GM21515 (cell line): ENCODE measurements around the gene SFMBT1.
A peak's percentile ranks its signal among the peaks of the same experiment; 100 is the strongest.

Source experiments
- ATAC-seq: cut with Tn5 transposase; IDR thresholded peaks from one replicate; pipeline ENCODE4 v1.9.1; 2021; ENCODE audit not compliant: unreplicated experiment

The SFMBT1 gene, protein sequence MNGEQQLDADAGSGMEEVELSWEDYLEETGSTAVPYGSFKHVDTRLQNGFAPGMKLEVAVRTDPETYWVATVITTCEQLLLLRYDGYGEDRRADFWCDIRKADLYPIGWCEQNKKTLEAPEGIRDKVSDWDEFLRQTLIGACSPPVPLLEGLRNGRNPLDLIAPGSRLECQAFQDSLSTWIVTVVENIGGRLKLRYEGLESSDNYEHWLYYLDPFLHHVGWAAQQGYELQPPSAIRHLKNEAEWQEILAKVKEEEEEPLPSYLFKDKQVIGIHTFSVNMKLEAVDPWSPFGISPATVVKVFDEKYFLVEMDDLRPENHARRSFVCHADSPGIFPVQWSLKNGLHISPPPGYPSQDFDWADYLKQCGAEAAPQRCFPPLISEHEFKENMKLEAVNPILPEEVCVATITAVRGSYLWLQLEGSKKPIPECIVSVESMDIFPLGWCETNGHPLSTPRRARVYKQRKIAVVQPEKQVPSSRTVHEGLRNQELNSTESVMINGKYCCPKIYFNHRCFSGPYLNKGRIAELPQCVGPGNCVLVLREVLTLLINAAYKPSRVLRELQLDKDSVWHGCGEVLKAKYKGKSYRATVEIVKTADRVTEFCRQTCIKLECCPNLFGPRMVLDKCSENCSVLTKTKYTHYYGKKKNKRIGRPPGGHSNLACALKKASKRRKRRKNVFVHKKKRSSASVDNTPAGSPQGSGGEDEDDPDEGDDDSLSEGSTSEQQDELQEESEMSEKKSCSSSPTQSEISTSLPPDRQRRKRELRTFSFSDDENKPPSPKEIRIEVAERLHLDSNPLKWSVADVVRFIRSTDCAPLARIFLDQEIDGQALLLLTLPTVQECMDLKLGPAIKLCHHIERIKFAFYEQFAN

DNA sequence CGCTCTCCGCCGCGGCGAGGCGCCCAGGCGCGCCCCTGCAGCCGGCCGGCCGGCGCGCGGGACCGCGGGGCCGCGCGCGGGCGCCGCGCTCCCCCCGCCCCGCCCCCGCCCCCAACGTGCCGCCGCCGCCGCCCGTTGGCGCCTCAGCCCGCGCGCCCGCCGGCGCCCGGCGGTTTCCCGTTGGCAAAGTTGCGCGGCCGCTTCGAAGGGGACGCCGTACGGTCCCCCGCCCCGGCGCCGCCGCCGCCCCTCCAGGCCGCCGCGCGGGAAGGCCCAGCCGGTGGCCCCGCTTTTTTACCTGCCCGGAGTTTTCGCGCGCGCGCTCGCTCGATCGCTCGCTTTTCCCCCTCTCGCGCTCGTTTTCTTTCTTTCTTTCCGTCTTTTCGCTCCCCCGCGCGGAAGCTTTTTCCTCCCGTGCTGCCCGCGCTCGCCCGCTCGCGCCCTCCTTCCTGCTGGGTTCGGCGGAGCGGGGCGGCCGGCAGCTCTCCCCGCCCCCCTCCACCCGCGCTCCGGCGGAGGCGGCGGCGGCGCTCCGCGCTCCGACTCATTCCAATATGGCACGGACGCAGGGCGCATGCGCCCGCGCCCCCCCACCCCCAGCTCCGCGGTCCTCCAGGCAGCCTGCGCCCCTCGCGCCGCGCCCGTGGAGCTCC, at the start of gene SFMBT1:
SFMBT1 (minus strand) TSS at position 556 of the 653 bp plus-strand sequence. CDS start 76,945 bp downstream, outside the sequence.
- peak; percentile 37 for ATAC-seq

DNA sequence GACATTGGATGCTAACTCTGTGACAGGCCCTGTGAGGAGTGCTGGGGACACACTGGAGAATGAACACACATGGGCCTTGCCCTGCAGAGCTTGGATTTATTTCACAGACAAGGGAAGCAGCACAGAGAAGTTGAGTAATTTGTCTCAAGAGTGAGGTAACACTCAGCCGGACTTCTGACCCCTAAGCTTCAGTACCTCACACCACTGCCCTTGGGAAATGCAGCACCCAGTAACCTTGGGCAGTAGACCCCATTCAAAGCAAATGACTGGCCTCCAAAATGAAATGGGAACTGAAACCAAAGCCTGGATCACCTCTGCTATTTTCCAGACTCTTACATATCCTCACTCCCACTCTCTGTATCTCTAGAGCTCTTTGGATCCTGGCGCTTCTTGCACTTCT, 47.1 kb upstream of the SFMBT1 start:
- ATAC-seq: no peak

DNA sequence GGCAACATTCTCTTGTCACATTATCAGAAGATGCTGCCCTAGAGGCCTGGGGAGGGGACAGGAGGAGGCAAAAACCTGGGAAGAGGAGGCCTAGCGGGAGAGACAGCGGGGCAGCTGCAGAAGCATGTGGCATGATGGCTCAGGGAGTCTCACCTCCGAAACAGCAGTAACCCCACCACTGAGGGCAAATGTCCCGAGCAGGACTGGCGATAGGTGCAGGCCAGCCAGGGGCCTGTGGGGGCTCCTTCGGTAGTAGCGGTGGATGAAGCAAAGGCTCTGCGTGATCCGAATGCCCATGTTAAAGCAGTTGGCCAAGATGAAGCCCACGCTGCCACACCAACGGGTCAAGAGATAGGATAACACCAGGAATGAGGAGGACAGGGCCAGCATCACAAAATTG, 46.3 kb upstream of the SFMBT1 start:
- ATAC-seq: no peak

DNA sequence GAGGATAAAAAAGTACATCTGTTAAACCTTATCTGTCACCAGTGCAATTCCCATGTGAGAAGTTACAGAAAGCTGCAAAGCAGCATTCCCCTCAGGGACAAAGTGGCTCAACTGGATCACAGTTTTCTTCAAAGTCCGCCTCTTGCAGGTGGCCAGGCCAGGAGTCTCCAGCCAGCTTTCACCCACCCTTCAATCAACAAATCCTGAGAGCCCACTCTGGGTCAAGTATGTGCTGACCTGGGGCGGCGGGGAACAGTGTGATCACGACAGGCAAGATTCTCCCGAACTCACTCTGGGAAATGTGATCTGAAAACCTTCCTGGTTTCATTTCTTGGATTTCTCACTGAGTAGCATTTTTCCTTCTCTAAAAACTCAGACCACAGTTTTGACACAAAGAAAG, 45.1 kb upstream of the SFMBT1 start:
- no peak for ATAC-seq

DNA sequence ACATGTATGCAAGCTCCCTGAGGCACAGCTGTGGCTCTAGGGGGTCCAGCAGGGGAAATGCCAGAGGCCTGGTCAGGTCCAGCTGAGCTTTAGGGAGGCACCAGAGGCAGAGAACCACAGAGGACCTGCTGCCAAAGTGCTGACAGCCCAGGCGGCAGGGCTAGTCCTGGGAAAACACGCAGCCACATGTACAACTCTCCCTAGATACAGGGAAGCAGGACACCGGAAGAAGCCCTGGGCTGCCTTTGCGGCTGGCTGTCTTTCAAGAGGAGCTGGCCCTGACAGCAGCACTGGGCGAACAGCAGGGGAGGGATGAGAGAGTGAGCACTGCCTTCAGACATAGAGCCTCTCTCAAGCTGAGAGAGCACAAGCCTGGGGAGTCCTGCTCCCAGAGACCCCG, 43.6 kb upstream of the SFMBT1 start:
- no peak for ATAC-seq

DNA sequence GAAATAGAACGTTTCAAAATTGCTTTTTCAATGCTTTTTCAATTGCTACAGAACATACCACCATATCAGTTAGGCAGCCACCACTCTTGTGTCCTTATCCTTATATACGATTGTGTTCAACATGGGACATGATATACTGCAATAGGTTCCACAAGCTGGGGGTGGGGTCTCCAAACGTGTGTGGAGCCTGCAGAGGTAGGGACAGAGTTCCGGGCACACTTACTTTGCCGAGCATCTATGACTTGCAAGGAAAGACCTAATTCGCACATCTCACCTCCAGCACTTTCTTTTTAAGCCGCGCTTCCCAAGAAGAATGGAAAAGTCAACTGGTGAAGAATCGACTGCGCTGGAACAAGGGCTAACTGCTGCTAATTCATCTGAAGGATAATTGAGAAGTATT, 39.6 kb upstream of the SFMBT1 start:
- ATAC-seq: no peak

DNA sequence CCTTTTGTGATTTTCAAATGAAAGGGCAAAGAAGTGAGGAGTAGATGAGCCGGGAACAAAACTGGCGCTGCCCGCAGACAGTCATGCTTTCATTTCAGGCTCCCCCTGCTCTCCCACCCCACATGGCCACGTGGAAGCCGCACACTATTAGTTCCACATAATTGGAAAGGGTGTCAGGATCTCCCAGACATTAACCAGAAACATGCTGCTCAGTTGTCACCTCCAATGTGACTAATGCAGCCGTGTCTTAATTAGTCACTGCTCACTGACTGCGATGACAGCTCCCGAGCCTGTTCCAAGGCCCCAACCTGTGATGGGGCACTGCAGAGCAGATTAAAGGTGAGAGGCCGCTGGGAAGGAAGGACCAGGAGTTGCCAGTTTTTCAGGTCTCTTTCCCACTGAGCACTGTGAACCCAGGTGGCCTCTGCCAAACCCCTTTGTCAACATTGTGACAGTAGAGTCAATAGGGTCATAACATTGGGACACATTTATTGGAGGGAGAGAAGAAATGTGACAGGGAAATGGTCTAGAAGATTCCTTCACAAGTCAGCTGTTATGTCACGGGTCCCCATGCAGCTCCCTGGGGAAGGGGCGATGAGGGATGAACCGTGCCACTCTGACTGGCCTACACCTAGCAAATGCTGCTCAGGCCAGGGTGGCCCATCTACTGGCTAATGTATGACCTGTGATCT, 38.6 kb upstream of the SFMBT1 start:
- ATAC-seq: no peak

DNA sequence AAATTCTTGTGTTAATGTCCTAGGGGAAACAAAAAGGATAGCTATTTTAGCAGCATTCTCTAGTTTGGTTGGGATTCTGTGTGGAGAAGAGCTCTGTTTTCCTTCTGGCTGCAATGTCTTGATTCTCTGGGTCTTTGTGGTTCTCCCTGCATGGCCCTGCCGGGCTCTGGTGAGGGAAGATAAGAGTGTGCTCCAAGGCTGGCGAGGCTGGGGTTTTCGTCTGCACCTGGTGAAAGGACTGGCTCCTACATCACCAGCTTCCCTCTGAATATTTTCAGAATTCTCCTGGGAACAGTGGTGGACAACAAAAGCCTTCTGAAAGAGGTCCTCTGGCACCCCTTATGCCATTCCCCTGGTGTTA, 38.1 kb upstream of the SFMBT1 start:
- ATAC-seq: no peak

DNA sequence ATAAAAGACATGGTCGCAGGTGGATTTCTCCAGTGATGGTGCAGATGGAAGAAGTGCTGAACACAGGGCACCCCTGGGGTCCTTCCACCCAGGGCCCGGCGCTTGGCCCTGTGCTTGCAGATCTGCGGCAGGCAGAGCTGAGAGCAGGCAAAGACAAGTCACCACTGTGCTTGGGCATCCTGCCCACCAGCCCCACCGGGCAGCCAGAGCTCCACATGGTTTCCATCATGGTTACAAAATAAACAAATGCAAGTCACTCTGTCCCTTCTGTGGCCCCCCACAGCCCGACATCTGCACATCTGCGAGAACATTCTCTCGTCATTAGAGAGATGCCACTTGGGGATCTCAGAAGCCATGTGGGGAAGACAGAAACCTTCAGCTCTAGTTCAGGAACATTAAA, 37.6 kb upstream of the SFMBT1 start:
- ATAC-seq: no peak

DNA sequence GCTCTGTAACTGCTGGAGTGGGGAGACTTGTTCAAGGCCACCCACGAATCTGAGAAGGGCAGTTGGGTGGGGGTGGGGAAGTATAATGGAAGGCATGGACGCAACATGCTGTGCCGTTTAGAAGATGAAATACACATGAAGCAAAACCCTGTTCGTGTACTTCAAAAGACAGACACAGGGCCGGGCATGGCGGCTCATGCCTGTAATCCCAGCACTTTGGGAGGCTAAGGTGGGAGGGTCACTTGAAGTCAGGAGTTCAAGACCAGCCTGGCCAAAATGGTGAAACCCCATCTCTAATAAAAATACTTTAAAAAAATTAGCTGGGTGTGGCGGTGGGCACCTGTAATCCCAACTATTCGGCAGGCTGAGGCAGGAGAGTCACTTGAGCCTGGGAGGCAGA, 36.9 kb upstream of the SFMBT1 start:
- ATAC-seq: no peak

DNA sequence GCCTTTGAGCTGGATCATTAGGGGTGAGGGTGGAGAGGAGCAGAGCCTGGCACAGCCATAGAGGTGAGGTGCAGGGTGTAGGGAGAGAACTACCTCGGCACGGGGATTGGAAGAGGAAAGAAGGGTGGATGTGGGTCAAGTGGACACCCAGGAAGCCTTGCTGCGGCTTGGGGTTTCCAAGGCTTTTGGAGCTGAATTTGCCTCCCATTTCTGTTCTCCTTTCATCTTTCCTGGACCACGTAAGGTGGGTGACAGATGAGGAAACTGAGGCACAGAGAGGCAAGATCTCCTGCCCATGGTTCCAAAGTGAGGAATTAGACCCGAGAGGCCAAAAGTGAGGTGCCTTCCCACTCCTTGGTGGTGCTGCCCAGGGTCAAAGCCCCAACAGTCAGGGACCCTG, 35.4 kb upstream of the SFMBT1 start:
- ATAC-seq: no peak

DNA sequence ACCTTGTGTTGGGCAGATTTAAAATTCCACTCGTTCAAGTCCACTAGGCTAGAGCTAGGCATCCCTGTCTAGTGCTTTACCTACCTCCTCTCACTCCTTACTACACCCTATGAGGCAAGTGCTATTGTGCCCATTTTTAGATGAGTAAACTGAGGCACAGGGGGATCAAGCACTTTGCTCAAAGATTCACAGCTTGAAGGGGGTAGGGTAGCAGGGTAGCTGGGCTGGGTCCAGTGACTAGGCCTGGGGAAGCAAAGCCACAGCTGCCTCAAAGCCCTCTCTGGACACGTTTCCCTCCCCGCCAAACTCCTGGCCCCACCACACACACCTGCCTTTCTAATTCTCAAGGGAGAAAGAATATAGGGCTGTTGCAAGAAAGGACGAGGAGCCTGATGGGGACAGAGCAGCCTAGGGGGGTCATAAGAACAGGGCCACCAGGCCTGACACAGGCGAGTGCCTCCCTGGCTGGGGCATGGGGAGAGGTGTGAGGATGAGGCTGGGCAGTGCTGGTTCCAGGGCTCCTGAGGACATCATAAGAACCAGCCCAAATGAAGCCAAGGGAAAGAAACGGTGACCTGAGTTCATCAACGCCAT, 34.8 kb upstream of the SFMBT1 start:
- no peak for ATAC-seq

DNA sequence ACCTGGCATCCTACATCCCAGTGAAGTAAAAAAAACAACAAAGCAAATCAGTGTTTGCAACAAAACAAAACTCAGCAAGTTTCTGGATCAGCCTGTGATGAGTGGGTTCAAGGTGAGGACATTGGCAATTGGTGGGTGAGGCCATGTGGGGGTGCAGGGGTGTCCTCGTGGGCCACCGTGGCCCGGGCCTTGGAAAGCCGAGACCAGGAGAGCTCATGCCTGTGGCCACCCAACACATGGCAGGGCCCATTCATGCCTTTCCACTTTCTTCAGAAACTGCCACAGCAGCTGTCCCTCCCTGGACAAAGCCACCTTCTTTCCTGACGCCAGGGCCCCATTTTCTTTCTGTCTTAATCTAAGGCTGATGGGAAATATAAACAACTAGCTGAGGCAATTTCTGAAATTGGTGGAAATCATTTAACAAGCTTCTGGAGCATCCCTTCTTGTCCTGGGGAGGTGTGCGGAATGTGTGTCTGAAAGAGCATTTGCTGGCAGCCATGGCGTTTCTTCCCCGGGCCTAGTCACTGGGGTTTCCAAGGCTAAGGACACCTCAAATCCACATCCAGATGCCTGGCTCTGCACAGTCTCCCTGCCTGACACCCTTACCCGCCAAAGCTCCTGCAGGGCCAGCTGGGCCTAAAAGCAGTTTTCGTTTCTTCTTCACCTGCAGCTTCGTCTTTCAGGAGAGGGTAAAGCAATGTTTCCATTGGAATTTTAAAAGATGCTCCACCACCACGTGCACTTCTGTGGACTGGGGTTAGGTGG, 34.1 kb upstream of the SFMBT1 start:
- ATAC-seq: no peak

DNA sequence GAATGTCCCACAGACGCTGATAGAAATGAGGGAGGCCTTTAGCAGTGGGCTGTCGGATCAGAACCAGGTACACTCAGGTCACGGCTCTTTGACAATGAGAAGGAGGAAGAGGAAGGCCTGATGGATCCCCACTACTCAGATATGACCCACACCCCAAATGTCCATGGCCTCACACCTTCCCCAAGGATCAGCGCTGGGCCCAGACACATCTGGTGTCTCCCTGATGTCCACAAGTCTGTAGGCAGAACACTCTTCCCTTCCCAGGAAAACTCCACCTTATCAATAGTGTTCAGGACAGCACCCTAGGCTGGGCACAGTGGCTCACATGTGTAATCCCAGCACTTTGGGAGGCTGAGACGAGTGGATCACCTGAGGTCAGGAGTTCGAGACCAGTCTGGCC, 33.3 kb upstream of the SFMBT1 start:
- ATAC-seq: no peak

DNA sequence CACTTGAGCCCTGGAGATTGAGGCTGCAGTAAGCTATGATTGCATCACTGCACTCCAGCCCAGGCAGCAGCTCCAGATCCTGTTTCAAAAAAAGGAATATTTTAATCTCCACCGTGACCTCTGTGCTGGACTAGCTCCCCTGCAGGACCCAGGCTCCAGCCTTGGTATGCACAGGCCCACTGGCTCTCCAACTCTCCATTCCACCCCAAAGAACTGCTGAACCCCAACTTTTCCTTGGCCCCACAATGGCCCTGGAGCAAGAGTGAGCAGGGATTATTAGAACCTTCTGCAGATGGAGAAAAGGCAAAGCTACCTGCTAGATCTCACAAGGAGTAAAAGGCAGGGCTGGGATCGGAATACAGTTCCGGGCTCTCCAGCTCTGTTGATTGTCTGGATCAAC, 32.8 kb upstream of the SFMBT1 start:
- no peak for ATAC-seq

DNA sequence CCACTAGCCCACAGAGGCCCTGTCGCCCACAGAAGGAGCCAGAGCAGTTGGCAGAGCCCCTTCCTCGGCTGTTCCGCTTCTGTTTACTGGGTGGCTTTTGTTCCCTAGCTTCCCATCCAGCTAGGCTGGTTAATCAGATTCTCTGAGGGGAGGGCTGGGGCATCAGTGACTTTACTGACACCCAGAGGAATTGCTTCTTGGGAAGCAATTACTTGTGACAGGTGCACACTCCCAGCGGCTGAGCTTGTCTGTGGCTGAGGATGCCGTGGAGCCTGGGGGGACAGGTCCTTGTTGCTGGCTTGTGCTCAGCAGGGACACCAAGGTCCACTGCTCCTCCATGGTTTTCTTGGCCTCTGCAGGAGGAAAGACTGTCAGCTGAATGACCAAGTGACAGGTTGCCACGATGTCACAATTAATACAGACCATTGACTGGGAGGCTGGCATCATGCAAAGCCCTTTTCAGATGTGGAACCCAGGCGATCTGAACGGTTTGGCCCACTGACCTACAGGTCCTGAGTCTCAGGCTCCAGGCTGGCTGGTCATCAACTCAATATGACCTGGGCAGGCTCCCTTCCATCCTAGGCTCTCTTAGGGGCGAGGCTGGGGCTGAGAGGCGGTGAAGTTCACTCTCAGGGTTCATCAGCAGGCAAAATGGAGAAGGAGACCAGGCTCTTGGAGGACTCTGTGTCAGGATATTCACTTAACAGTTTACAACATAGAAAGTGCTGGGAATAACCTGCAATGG, 31.8 kb upstream of the SFMBT1 start:
- no peak for ATAC-seq

DNA sequence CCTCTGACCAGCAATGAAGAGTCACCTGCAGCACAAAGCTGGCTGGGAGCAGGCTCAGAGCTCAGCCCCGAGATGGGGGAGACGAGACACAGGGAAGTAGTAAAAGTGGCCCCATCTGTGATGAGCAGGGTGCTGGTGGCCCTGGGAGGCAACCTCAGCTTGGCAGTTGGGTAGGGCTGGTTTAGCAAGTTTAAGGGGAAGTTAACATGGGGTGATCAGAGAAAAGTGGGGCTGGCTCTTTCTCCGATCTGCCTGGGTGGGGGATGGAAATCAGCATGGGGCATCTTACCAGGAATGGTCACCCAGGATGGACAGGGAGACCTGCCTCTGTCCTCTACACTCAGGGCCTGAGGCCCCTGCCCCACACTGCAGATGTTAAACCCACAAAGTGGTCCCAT, 29.9 kb upstream of the SFMBT1 start:
- ATAC-seq: no peak

DNA sequence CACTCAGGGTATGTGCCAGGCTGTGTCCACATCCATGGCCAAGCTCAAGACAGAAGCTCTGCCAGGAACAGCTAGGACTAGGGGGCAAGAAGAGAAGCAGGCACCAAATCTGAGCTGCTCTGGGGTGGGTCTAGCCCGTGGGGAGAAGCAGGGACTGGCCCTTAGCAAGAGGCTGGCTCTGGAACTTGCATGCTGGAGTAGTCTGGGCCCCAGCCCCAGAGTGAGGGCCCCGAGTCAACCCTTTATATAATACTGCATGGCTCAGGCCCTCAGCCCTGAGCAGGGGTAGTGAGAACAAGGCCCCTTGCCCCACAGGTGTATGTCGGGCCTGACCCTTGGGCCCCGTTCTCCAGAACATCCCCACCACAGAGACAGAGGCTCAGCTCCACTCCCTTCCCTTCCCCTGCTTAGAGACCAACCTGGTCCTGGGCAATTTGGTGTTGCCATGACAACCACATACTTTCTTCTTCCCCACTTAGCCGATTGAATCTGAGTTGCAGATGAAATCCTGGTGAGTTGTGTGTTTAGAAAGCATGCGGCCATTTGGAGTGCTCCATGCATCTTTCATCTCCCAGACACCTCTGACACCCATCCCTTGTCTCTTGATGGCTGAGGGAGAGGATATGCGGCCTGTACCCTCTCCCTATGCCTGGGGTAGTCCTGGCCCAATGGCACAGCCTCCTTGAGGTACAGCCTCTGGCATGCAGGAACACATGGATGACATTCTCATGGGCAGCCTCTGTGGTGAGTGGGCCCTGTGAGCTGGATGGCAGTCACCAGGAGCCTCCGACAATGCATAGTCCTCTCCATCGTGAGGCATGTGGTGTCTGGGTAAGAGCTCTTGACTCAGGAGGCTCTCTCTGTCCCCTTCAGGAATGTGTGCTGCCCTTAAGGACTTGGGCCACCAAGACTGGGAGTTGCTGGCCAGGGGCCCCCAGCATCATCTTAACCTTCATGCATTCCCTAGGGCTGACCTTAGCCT, 29.2 kb upstream of the SFMBT1 start:
- ATAC-seq: no peak
